ENCODE results near the gene PRDX2. TPM values are rescaled to one million over a fixed set of nuclear protein-coding genes. Genes with fewer than 3 reads are reported as not detected.

PRDX2 gene
- total RNA-seq, 4 donors from 2014 or later = 124 to 217 (median 135) TPM

- TF ChIP-seq CTCF (IDR thresholded peaks at IDR 0.05; ENCODE audit: low read depth) = no peak
Observed at GRCh38 chr19:12757544-12758274, 43.9 kb downstream of the PRDX2 start.

GRCh38 chr19:12756150-12756883 lies 45.3 kb downstream of the PRDX2 start:
- TF ChIP-seq CTCF (IDR thresholded peaks at IDR 0.05; ENCODE audit: low read depth) = no peak

- TF ChIP-seq CTCF (IDR thresholded peaks at IDR 0.05; ENCODE audit: low read depth) = no peak
Observed at GRCh38 chr19:12754465-12755196, 47.0 kb downstream of the PRDX2 start.

GRCh38 chr19:12752056-12752781 lies 49.4 kb downstream of the PRDX2 start:
- no peak for TF ChIP-seq CTCF (IDR thresholded peaks at IDR 0.05; ENCODE audit: low read depth)

GRCh38 chr19:12751635-12752034 lies 50.0 kb downstream of the PRDX2 start, which contains the start of gene BEST2:
BEST2 (plus strand) TSS chr19:12751791; CDS start chr19:12752593, 802 bp downstream.
- TF ChIP-seq CTCF (IDR thresholded peaks at IDR 0.05; ENCODE audit: low read depth) = no peak

- TF ChIP-seq CTCF (IDR thresholded peaks at IDR 0.05; ENCODE audit: low read depth) = no peak
Observed at GRCh38 chr19:12750851-12751250, 50.7 kb downstream of the PRDX2 start.

Data from subcutaneous adipose tissue (tissue), 4 donors.